ENCODE measurements around the gene RAP1A.
"Not testable (repeated sequence)": the region's sequence is repeated elsewhere in the genome, so short reads cannot be mapped to it uniquely, and the experiment has no call there.

Gene RAP1A

GRCh38 chr1:111630567-111630966 is 11.0 kb downstream of the RAP1A start:
- DNase-seq (ENCODE audit: low read depth) = no peak

- no peak for DNase-seq (ENCODE audit: low read depth)
These were observed 11.9 kb downstream of the RAP1A start for GRCh38 chr1:111631502-111631901.

DNA sequence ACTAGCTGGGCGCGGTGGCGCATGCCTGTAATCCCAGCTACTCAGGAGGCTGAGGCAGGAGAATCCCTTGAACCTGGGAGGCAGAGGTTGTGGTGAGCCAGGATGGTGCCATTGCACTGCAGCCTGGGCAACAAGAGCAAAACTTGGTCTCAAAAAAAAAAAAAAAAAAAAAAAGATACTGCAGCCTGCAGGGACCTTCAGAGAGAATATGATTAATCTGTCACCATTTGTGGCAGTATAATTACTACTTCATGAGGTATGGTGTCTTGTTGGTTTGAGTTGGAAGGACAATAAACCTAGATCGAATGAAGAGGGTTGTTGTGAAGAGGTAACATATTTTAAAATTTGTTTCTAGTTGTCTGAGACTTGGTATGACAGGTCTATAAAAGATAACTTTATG is 13.2 kb downstream of the RAP1A start:
- not testable (repeated sequence) for DNase-seq (ENCODE audit: low read depth)

- DNase-seq (ENCODE audit: low read depth) = no peak
These were observed 14.2 kb downstream of the RAP1A start for GRCh38 chr1:111633736-111634247.

GRCh38 chr1:111635324-111636009 is 15.9 kb downstream of the RAP1A start:
- no peak for DNase-seq (ENCODE audit: low read depth)

- no peak for DNase-seq (ENCODE audit: low read depth)
These were observed 18.7 kb downstream of the RAP1A start for GRCh38 chr1:111638320-111638719.

DNA sequence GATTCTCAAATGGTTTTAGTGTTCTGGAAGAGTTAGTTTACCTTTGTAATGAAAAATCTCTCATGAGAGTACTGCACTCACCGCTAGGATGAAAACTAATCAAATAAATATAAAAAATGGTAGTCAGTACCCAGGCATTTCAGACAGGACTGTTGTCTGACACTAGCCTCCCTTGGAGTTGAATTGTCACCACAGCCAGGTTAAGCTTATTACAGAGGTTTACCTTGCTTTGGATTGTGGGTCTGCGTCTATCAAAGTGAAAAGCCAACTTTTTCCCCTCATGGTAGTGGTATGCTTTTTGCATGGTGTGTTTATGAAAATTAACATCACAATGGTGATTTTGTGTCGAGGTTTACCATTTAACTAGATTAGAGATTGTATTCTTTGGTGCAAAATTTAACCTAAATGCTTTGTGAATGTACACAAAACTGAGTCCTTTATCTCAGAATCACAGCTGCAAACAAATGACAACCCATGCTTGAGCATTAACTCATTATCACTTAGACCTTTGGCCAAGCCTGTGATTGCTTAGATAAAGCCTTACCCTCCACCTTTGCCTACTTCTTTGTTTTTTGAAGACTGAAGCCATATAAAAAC is 20.1 kb downstream of the RAP1A start:
- no peak for DNase-seq (ENCODE audit: low read depth)

GRCh38 chr1:111643097-111643496 is 23.5 kb downstream of the RAP1A start:
- no peak for DNase-seq (ENCODE audit: low read depth)

- no peak for DNase-seq (ENCODE audit: low read depth)
These were observed 24.1 kb downstream of the RAP1A start for GRCh38 chr1:111643696-111644095.

GRCh38 chr1:111644506-111644905 is 24.9 kb downstream of the RAP1A start:
- DNase-seq (ENCODE audit: low read depth) = no peak

DNA sequence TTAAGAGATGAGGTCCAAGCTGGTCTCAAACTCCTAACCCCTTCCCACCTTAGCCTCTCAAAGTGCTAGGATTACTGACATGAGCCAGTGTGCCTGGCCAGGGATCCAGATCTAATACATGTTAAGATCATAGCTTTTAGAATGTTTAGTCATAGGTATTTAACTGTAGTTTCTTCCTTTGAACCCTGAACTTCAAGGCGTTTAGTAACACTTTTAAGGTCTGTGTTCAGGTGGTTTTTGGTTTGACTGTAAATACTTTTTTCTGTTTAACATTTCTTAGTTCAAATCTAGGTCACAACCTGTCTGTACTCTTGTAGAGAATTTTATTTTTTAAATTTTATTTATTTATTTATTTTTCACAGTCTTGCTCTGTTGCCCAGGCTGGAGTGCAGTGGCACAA is 28.1 kb downstream of the RAP1A start:
- no peak for DNase-seq (ENCODE audit: low read depth)

DNA sequence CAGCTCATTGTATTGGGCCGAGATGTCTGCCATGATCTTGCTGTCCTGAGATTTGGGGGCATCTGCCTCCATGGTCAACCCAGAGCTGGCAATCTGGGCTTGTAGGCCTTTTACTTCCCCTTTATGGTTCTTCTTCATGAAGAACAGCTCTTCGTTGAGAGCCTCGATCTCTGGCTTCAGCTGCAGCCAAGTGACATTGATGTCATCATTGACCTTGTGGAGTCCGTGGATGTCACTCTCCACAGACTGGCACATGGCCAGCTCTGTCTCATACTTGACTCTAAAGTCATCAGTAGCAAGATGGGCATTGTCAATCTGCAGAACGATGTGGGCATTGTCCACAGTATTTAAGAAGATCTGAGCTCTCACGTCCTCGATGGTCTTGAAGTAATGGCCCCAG is 29.2 kb downstream of the RAP1A start:
- DNase-seq (ENCODE audit: low read depth) = no peak

GRCh38 chr1:111649227-111649626 is 29.6 kb downstream of the RAP1A start:
- DNase-seq (ENCODE audit: low read depth) = no peak

GRCh38 chr1:111649648-111650047 is 30.1 kb downstream of the RAP1A start:
- DNase-seq (ENCODE audit: low read depth) = no peak

DNA sequence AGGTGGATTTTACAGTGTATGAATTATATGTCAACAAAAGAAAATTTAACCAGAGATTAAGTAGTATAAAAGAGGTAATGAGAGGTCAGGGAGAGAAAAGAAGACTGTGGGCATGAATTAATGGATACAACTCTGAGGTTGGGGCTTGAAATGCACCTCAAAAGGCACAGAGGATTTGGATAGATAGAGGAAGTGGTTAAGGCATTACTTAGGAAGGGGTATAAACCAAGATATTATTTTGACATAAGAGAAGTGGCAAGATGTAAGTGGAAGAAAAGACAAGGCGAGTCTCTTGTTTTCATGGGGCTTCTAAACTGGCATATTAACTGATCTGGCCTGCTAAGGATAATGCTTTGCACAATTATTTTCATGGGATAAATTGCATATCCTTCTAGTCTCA is 34.1 kb downstream of the RAP1A start:
- no peak for DNase-seq (ENCODE audit: low read depth)

DNA sequence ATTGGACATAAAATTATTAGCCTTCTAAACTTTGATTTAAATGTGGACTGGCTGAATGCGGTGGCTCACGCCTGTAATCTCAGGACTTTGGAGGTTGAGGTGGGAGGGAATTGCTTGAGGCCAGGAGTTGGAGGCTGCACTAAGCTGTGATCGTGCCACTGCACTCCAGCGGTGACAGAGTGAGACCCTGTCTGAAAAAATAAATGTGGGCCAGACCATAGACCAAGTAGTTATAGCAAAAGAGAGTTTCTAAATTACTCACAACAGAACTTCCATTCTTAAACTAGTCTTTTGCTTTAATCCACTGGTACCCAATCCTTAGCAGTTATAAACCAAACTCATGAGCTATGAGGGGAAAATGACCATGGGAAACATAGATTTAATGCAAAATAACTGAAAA is 35.2 kb downstream of the RAP1A start:
- no peak for DNase-seq (ENCODE audit: low read depth)

- no peak for DNase-seq (ENCODE audit: low read depth)
These were observed 36.8 kb downstream of the RAP1A start for GRCh38 chr1:111656086-111657017.

- DNase-seq (ENCODE audit: low read depth) = no peak
These were observed 39.0 kb downstream of the RAP1A start for GRCh38 chr1:111658622-111659021.

DNA sequence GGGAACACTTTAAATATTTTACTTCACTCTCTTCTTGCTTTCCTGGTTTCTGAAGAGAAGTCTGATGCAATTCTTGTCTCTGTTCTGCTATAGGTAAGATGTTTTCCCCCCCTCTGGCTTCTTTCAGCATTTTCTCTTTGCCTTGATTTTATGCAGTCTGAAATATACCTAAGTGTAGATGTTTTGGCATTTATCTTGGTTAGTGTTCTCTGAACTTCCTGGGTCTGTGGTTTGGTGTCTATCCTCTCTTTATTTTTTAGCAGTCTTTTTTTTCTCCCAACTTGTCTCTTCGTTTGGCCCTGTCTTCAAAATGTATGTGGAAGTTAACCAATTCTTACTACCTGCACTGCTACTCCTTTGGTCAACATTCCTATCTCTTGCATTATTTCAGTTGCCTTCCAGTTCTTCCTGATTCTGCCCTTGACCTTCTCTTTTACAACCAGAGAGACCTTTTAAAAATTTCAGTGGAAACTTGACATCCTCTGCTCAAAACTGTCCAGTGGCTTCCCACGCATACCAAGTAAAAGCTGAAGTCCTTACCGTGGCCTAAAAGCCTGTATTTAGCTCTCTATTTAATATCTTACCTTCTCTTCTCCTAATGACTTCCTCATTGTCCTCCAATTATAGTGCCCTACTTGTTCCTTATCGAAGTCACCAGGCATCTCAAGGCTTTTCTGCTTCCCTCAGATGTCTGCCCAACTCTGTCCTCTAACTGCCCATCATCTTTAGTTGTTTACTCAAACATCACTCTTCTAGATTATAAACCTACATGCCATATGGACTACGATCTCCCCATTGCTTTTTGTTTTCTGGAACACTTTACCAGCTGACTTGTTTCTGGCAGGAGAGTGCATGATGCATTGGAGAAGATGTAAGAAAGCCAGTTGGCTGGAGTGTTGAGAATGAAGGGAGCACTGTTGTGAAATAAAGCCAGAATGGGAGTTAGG is 40.9 kb downstream of the RAP1A start:
- DNase-seq (ENCODE audit: low read depth) = no peak

GRCh38 chr1:111664652-111665051 is 45.1 kb downstream of the RAP1A start:
- DNase-seq (ENCODE audit: low read depth) = no peak

GRCh38 chr1:111665497-111665896 is 45.9 kb downstream of the RAP1A start:
- no peak for DNase-seq (ENCODE audit: low read depth)

DNA sequence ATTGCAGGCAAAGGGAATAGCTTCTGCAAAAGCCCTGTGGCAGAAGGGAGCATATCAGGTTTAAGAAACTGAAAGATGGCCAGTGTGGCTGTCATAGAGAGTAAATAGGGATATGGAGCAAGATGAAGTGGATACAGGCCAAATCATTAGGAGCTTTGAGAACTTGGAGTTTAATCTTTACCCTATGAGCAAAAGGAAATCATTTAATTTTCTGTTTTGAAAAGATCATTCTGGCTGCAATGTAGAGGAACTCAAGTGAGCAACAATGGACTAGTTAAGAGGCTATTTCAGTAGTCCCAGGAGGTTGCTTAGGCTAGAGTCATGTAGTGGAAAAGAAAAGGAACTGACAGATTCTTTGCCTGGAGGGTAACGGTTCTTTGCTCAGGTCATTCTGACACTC is 47.2 kb downstream of the RAP1A start:
- DNase-seq (ENCODE audit: low read depth) = no peak
